OCI-LY7 (cell line): ENCODE results near the gene PRKG1. TPM values are rescaled to one million over a fixed set of nuclear protein-coding genes. Genes with fewer than 3 reads are reported as not detected.

Experiments
- BruUV-seq: library from RNA; stranded (reverse); fragments of 400-500 nt; replicated peaks from 2 replicates; lab custom pipeline; 2021; lab: Mats Ljungman, UMichigan
- CTCF ChIA-PET: fragments of 300-600 bp; sonication (Branson Sonifier 250); formaldehyde crosslinking; loops from one replicate; lab custom pipeline; 2022; ENCODE audit warnings: antibody characterized with exemption; ENCODE audit not compliant: unreplicated experiment; lab: Charles Lee
- POLR2A ChIA-PET: fragments of 300-600 bp; sonication (Branson Sonifier 250); formaldehyde crosslinking; loops from one replicate; lab custom pipeline; 2022; ENCODE audit warnings: antibody characterized with exemption; lab: Charles Lee
- DNase-seq: peaks from one replicate; pipeline ENCODE4 v3.0.0-alpha.2; 2015; ENCODE audit warnings: low spot score
- H2AFZ ChIP-seq: fragments of 200-600 bp; sonication (generic), shearing (Covaris generic); 2 replicates; pipeline ENCODE4 v1.6.1; 2014; ENCODE audit warnings: mild to moderate bottlenecking, antibody characterized with exemption, low read length, moderate library complexity
- H3K27ac ChIP-seq: fragments of 200-600 bp; sonication (generic); 2 replicates; pipeline ENCODE4 v1.5.1; 2014; ENCODE audit warnings: mixed run types, low read depth, mild to moderate bottlenecking, moderate library complexity, low read length, inconsistent platforms; ENCODE audit not compliant: poor library complexity, severe bottlenecking
- H3K36me3 ChIP-seq: fragments of 200-600 bp; sonication (generic); 2 replicates; pipeline ENCODE4 v1.6.1; 2014; ENCODE audit warnings: mild to moderate bottlenecking, antibody characterized with exemption, low read length, moderate library complexity, mixed read lengths; ENCODE audit not compliant: insufficient read depth
- H3K4me1 ChIP-seq: fragments of 200-600 bp; sonication (generic); 2 replicates; pipeline ENCODE4 v1.5.1; 2014; ENCODE audit warnings: mild to moderate bottlenecking, low read length; ENCODE audit not compliant: insufficient read depth, poor library complexity, severe bottlenecking
- H3K4me2 ChIP-seq: fragments of 200-600 bp; sonication (generic); 2 replicates; pipeline ENCODE4 v1.6.1; 2014; ENCODE audit warnings: mild to moderate bottlenecking, low read length
- H3K4me3 ChIP-seq: fragments of 200-600 bp; sonication (generic); 2 replicates; pipeline ENCODE4 v1.5.1; 2014; ENCODE audit warnings: mild to moderate bottlenecking, low read depth, low read length; ENCODE audit not compliant: poor library complexity, severe bottlenecking
- H3K79me2 ChIP-seq: fragments of 200-600 bp; sonication (generic); 2 replicates; pipeline ENCODE4 v1.6.1; 2016; ENCODE audit warnings: low read depth, mild to moderate bottlenecking, low read length, moderate library complexity, mixed read lengths; ENCODE audit not compliant: insufficient read depth
- H3K9me2 ChIP-seq: fragments of 200-600 bp; sonication (generic); 2 replicates; pipeline ENCODE4 v1.6.1; 2016; ENCODE audit warnings: mild to moderate bottlenecking, low read length, mixed read lengths; ENCODE audit not compliant: insufficient read depth
- H3K9me3 ChIP-seq: fragments of 200-600 bp; sonication (generic); 2 replicates; pipeline ENCODE4 v1.6.1; 2014; ENCODE audit warnings: mild to moderate bottlenecking, mixed run types, low read length, mixed read lengths
- H4K20me1 ChIP-seq: fragments of 200-600 bp; sonication (generic); 2 replicates; pipeline ENCODE4 v1.6.1; 2014; ENCODE audit warnings: mild to moderate bottlenecking, antibody characterized with exemption, low read length, moderate library complexity, mixed read lengths; ENCODE audit not compliant: insufficient read depth
- CTCF ChIP-seq: fragments of 200-600 bp; sonication (generic); conservative IDR thresholded peaks from 2 replicates; pipeline ENCODE4 v1.5.1; 2014; ENCODE audit warnings: mild to moderate bottlenecking, antibody characterized with exemption, low read length, moderate library complexity, mixed read lengths
- EZH2phosphoT487 ChIP-seq: fragments of 200-600 bp; sonication (generic); IDR thresholded peaks from 2 replicates; pipeline ENCODE4 v1.6.1; 2018; ENCODE audit warnings: low read depth, borderline replicate concordance, mild to moderate bottlenecking, mixed run types, antibody characterized with exemption, low read length, moderate library complexity, mixed read lengths
- intact Hi-C: fragments of 100-400 bp; cut with micrococcal nuclease; formaldehyde crosslinking; loops from one replicate; pipeline ENCODE4 v1.10.0; 2022; ENCODE audit not compliant: unreplicated experiment
- total RNA-seq, 2 experiments: library from RNA; depleted of rRNA in 1 of 2; stranded (reverse); fragments of >200 nt in 1 of 2; shearing (Covaris generic) in 1 of 2; gene quantifications; 2 replicates each; pipeline ENCODE4 v1.2.3, GENCODE V29; 2014 to 2022

The PRKG1 gene
- total RNA-seq, 2 experiments from 2014 or later: not detected

- intact Hi-C loops: no loop called here
- H4K20me1 ChIP-seq: no peaks in the 10 kb centered on the region
These were observed 27.6 kb upstream of the PRKG1 start for GRCh38 chr10:51046654-51047053.

GRCh38 chr10:51047857-51048256 lies 26.4 kb upstream of the PRKG1 start:
- intact Hi-C loops: no loop called here
- POLR2A ChIA-PET: no interaction called here
- Histone ChIP-seq H3K27ac (no peak overlapping the region), H4K20me1 (no peaks in the 10 kb centered on the region), H3K9me2 (no peaks in the 10 kb centered on the region), H2AFZ (no peak overlapping the region), H3K4me3 (no peak overlapping the region), H3K9me3 (no peaks in the 10 kb centered on the region), H3K4me1 (no peaks in the 10 kb centered on the region), H3K4me2 (no peak overlapping the region), H3K79me2 (no peaks in the 10 kb centered on the region), H3K36me3 (no peaks in the 10 kb centered on the region)
- CTCF ChIA-PET: no interaction called here
- BruUV-seq: no TSS peak
- no peak for DNase-seq
- TF ChIP-seq CTCF (no peak), EZH2phosphoT487 (no peak)

More at GRCh38 chr10:51046654-51047053, 27.6 kb upstream of the PRKG1 start:
- H3K9me3 ChIP-seq: no peaks in the 10 kb centered on the region
- no peak overlapping the region for H3K4me3 ChIP-seq
- H3K4me2 ChIP-seq: no peak overlapping the region
- no peak overlapping the region for H2AFZ ChIP-seq
- no peak overlapping the region for H3K27ac ChIP-seq
- H3K36me3 ChIP-seq: no peaks in the 10 kb centered on the region
- ChIA-PET CTCF (no interaction called here), POLR2A (interaction anchor here (0.7 kb wide), 1 partner anchor 223 kb away, joined by 4 read pairs; no protein-coding TSS in a partner anchor)
- no peak for DNase-seq
- no peaks in the 10 kb centered on the region for H3K4me1 ChIP-seq
- BruUV-seq: no TSS peak
- TF ChIP-seq EZH2phosphoT487 (no peak), CTCF (no peak)
- H3K9me2 ChIP-seq: no peaks in the 10 kb centered on the region
- H3K79me2 ChIP-seq: no peaks in the 10 kb centered on the region

- DNase-seq: no peak
- Histone ChIP-seq H3K9me2 (no peaks in the 10 kb centered on the region), H3K79me2 (no peaks in the 10 kb centered on the region), H3K36me3 (no peaks in the 10 kb centered on the region), H3K4me2 (no peak overlapping the region), H2AFZ (no peak overlapping the region), H4K20me1 (no peaks in the 10 kb centered on the region), H3K9me3 (no peaks in the 10 kb centered on the region), H3K4me1 (no peaks in the 10 kb centered on the region), H3K27ac (no peak overlapping the region), H3K4me3 (no peak overlapping the region)
- no TSS peak for BruUV-seq
- TF ChIP-seq EZH2phosphoT487 (no peak), CTCF (no peak)
- intact Hi-C loops: no loop called here
- POLR2A ChIA-PET: no interaction called here
- CTCF ChIA-PET: no interaction called here
These were observed 25.5 kb upstream of the PRKG1 start for GRCh38 chr10:51048792-51049191.
